IMR-90 (cell line): ENCODE data around the gene GARNL3. TPM values are rescaled to one million over a fixed set of nuclear protein-coding genes. Genes with fewer than 3 reads are reported as not detected.

Experiments used
- ATAC-seq: fragments of 200-7000 bp; cut with Tn5 transposase; 2 replicates; pipeline ENCODE4 v1.9.1; 2020; ENCODE audit warnings: low read depth, mild to moderate bottlenecking, moderate library complexity
- BruUV-seq: library from RNA; stranded (reverse); fragments of 400-500 nt; replicated peaks from 2 replicates; lab custom pipeline; 2021; lab: Mats Ljungman, UMichigan
- CTCF ChIA-PET: fragments of 300-600 bp; formaldehyde crosslinking; extraction: SDS; loops from one replicate; lab custom pipeline; 2021; ENCODE audit warnings: antibody characterized with exemption; lab: Yijun Ruan, JAX
- POLR2A ChIA-PET: fragments of 300-600 bp; sonication (Branson Sonifier 250); formaldehyde crosslinking; loops from one replicate; lab custom pipeline; 2022; ENCODE audit warnings: antibody characterized with exemption; ENCODE audit not compliant: unreplicated experiment; lab: Charles Lee
- DNase-seq: peaks from one replicate; pipeline ENCODE4 v3.0.0; 2013
- H2AFZ ChIP-seq: replicated peaks from 2 replicates; pipeline ENCODE3; 2013; ENCODE audit warnings: low read length, mild to moderate bottlenecking; ENCODE audit not compliant: poor library complexity
- H2AK5ac ChIP-seq: 2 replicates; pipeline ENCODE4 v1.6.1; 2013; ENCODE audit warnings: low read depth, low read length, inconsistent platforms
- H2AK9ac ChIP-seq: replicated peaks from 2 replicates; pipeline ENCODE3; 2013; ENCODE audit warnings: mild to moderate bottlenecking, low read depth, low read length, moderate library complexity; ENCODE audit not compliant: poor library complexity
- H2BK120ac ChIP-seq: 2 replicates; pipeline ENCODE4 v1.6.1; 2013; ENCODE audit warnings: low read depth, low read length, inconsistent platforms
- H2BK15ac ChIP-seq: 3 replicates; pipeline ENCODE4 v1.6.1; 2013; ENCODE audit warnings: low read depth, low read length, inconsistent platforms
- H2BK20ac ChIP-seq: 2 replicates; pipeline ENCODE4 v1.6.1; 2013; ENCODE audit warnings: low read depth, mild to moderate bottlenecking, inconsistent platforms, low read length, moderate library complexity
- H2BK5ac ChIP-seq: 2 replicates; pipeline ENCODE4 v1.6.1; 2013; ENCODE audit warnings: mild to moderate bottlenecking, low read depth, low read length, inconsistent platforms; ENCODE audit not compliant: poor library complexity, severe bottlenecking
- H3K14ac ChIP-seq: replicated peaks from 2 replicates; pipeline ENCODE4 v1.6.1; 2013; ENCODE audit warnings: low read depth, low read length, inconsistent platforms
- H3K18ac ChIP-seq: 2 replicates; pipeline ENCODE4 v1.6.1; 2013; ENCODE audit warnings: low read depth, low read length, control low read depth
- H3K23ac ChIP-seq: 2 replicates; pipeline ENCODE4 v1.6.1; 2013; ENCODE audit warnings: low read depth, low read length, inconsistent platforms
- H3K27ac ChIP-seq: 2 replicates; pipeline ENCODE4 v1.5.1; 2013; ENCODE audit warnings: mild to moderate bottlenecking, control low read depth, low read length; ENCODE audit not compliant: insufficient read depth
- H3K27me3 ChIP-seq: 2 replicates; pipeline ENCODE4 v1.6.1; 2013; ENCODE audit warnings: low read length; ENCODE audit not compliant: control insufficient read depth, insufficient read depth
- H3K36me3 ChIP-seq: 2 replicates; pipeline ENCODE4 v1.6.1; 2013; ENCODE audit warnings: low read length, mixed read lengths; ENCODE audit not compliant: control insufficient read depth, insufficient read depth
- H3K4ac ChIP-seq: 2 replicates; pipeline ENCODE4 v1.6.1; 2013; ENCODE audit warnings: low read depth, low read length, inconsistent platforms
- H3K4me1 ChIP-seq: 2 replicates; pipeline ENCODE4 v1.6.1; 2013; ENCODE audit warnings: low read length, mixed read lengths; ENCODE audit not compliant: control insufficient read depth, insufficient read depth
- H3K4me2 ChIP-seq: 2 replicates; pipeline ENCODE4 v1.6.1; 2013; ENCODE audit warnings: low read depth, mild to moderate bottlenecking, control low read depth, low read length, moderate library complexity
- H3K4me3 ChIP-seq: 2 replicates; pipeline ENCODE4 v1.5.1; 2013; ENCODE audit warnings: low read depth, mild to moderate bottlenecking, control low read depth, low read length, moderate library complexity; ENCODE audit not compliant: insufficient read depth
- H3K56ac ChIP-seq: 2 replicates; pipeline ENCODE4 v1.6.1; 2013; ENCODE audit warnings: low read length, inconsistent platforms; ENCODE audit not compliant: insufficient read depth; ENCODE audit errors: extremely low read depth
- H3K79me1 ChIP-seq, 2 experiments: 2 replicates each; pipeline ENCODE4 v1.6.1; 2013; ENCODE audit warnings: low read length in 2 of 2, inconsistent platforms in 1 of 2, low read depth in 1 of 2
- H3K9ac ChIP-seq: 2 replicates; pipeline ENCODE4 v1.6.1; 2013; ENCODE audit warnings: low read depth, low read length, control low read depth
- H3K9me1 ChIP-seq: 2 replicates; pipeline ENCODE4 v1.6.1; 2013; ENCODE audit warnings: low read length, inconsistent platforms; ENCODE audit not compliant: insufficient read depth
- H3K9me3 ChIP-seq: 2 replicates; pipeline ENCODE4 v1.6.1; 2013; ENCODE audit warnings: low read length; ENCODE audit not compliant: control insufficient read depth, insufficient read depth
- H4K20me1 ChIP-seq: 2 replicates; pipeline ENCODE4 v1.6.1; 2013; ENCODE audit warnings: low read length, inconsistent platforms; ENCODE audit not compliant: insufficient read depth
- H4K5ac ChIP-seq: 2 replicates; pipeline ENCODE4 v1.6.1; 2013; ENCODE audit warnings: mild to moderate bottlenecking, low read depth, low read length, control low read depth
- H4K8ac ChIP-seq, 2 experiments: 2 replicates each; pipeline ENCODE4 v1.6.1; 2013; ENCODE audit warnings: low read depth in 2 of 2, low read length in 2 of 2, control low read depth in 1 of 2, inconsistent platforms in 1 of 2
- H4K91ac ChIP-seq: 2 replicates; pipeline ENCODE4 v1.6.1; 2013; ENCODE audit warnings: low read depth, low read length, inconsistent platforms; ENCODE audit not compliant: insufficient read depth
- CHD1 ChIP-seq: IDR thresholded peaks from 2 replicates; pipeline ENCODE4 v1.6.1; 2012; ENCODE audit warnings: low read depth, low read length, improper control_type of control experiment
- FOS ChIP-seq: fragments of 150-350 bp; IDR thresholded peaks from 2 replicates; pipeline ENCODE4 v1.6.1; 2016; ENCODE audit warnings: low read depth, low read length
- MAZ ChIP-seq: IDR thresholded peaks from 2 replicates; pipeline ENCODE4 v1.6.1; 2012; ENCODE audit warnings: low read depth, mild to moderate bottlenecking, low read length, improper control_type of control experiment, moderate library complexity, borderline replicate concordance
- MXI1 ChIP-seq: IDR thresholded peaks from 2 replicates; pipeline ENCODE4 v1.6.1; 2012; ENCODE audit warnings: low read depth, mild to moderate bottlenecking, low read length, moderate library complexity, borderline replicate concordance
- NFE2L2 ChIP-seq: fragments of 150-350 bp; IDR thresholded peaks from 2 replicates; pipeline ENCODE4 v1.6.1; 2016; ENCODE audit warnings: low read depth, mild to moderate bottlenecking, low read length
- POLR2A ChIP-seq: IDR thresholded peaks from 2 replicates; pipeline ENCODE4 v1.6.1; 2012; ENCODE audit warnings: mild to moderate bottlenecking, low read depth, low read length
- RCOR1 ChIP-seq: IDR thresholded peaks from 2 replicates; pipeline ENCODE4 v1.6.1; 2012; ENCODE audit warnings: mild to moderate bottlenecking, low read length, improper control_type of control experiment; ENCODE audit not compliant: insufficient replicate concordance
- WGBS, 2 experiments: methylation state at CpG; one replicate each; pipeline versions ENCODE4 v1.1.5 to v1.1.7; 2013; ENCODE audit warnings: missing lambda C conversion rate in 2 of 2; ENCODE audit not compliant: insufficient read length in 1 of 2; ENCODE audit errors: extremely low coverage in 2 of 2; 5-methylcytosine and 5-hydroxymethylcytosine counted together
- dilution Hi-C: fragments of 300-500 bp; cut with HindIII; formaldehyde crosslinking; loops from one replicate; pipeline ENCODE4 v1.14.3; 2018; ENCODE audit warnings: low sequenced_read_pairs; ENCODE audit not compliant: unreplicated experiment
- in situ Hi-C: fragments of 300-500 bp; cut with MboI; formaldehyde crosslinking; loops from 3 replicates; pipeline ENCODE4 v1.14.3; 2019; ENCODE audit warnings: low sequenced_read_pairs, inconsistent platforms, mixed read lengths
- intact Hi-C: fragments of 100-400 bp; cut with micrococcal nuclease; formaldehyde crosslinking; loops from 2 replicates; pipeline ENCODE4 v1.10.0; 2022
- polyA plus RNA-seq, 3 experiments: library from polyadenylated mRNA; depleted of rRNA; stranded (reverse); fragments of >200 nt; gene quantifications; 2 replicates each; pipeline ENCODE4 v1.2.3, GENCODE V29; 2012; ENCODE audit warnings: low replicate concordance in 1 of 3
- total RNA-seq: library from RNA; depleted of rRNA; stranded (reverse); fragments of >200 nt; gene quantifications from 2 replicates; pipeline ENCODE4 v1.2.3, GENCODE V29; 2012
- TF ChIP-seq, protein P1 (sequence below): fragments of 150-350 bp; IDR thresholded peaks from 2 replicates; pipeline ENCODE4 v1.6.1; 2016; ENCODE audit warnings: low read depth, mild to moderate bottlenecking, low read length, moderate library complexity, borderline replicate concordance

The GARNL3 gene
- total and polyA plus RNA-seq, 2 of the 4 experiments (the other 2 are of a cell fraction): 1.9 to 5.0 TPM

- TF ChIP-seq NFE2L2 (no peak), RCOR1 (no peak), POLR2A (no peak), FOS (no peak), CHD1 (no peak), MXI1 (no peak), MAZ (no peak)
- TF ChIP-seq, protein P1, sequence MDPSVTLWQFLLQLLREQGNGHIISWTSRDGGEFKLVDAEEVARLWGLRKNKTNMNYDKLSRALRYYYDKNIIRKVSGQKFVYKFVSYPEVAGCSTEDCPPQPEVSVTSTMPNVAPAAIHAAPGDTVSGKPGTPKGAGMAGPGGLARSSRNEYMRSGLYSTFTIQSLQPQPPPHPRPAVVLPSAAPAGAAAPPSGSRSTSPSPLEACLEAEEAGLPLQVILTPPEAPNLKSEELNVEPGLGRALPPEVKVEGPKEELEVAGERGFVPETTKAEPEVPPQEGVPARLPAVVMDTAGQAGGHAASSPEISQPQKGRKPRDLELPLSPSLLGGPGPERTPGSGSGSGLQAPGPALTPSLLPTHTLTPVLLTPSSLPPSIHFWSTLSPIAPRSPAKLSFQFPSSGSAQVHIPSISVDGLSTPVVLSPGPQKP: no peak
- no peak overlapping the region for H3K4me2 ChIP-seq
- no peak overlapping the region for H4K8ac ChIP-seq
- no peak overlapping the region for H2AK9ac ChIP-seq
- H2BK5ac ChIP-seq: no peak overlapping the region
- H2BK20ac ChIP-seq: no peak overlapping the region
- no peak overlapping the region for H3K23ac ChIP-seq
- DNase-seq (no peak), ATAC-seq (no peak)
- H2BK15ac ChIP-seq: no peak overlapping the region
- 69% methylated on average over 3 of the region's 5 CpGs; no CpG with 5 or more reads in 1 of the 2 experiments for WGBS, 2 experiments
- H3K4me3 ChIP-seq: no peak overlapping the region
- H4K20me1 ChIP-seq: no peaks in the 10 kb centered on the region
- no peak overlapping the region for H3K18ac ChIP-seq
- no peak overlapping the region for H2AFZ ChIP-seq
- in situ Hi-C loops (loop anchor here (5.0 kb wide), 1 partner anchor 180 kb away; the partner anchor contains the start of gene SLC2A8), intact Hi-C loops (loop anchor here (2.0 kb wide), 1 partner anchor 180 kb away; the partner anchor contains the start of gene SLC2A8), dilution Hi-C loops (no loop called here)
- no peak overlapping the region for H3K27ac ChIP-seq
- POLR2A ChIA-PET: no interaction called here
- H2AK5ac ChIP-seq: no peak overlapping the region
- CTCF ChIA-PET: no interaction called here
- H4K5ac ChIP-seq: no peak overlapping the region
- no peak overlapping the region for H3K9ac ChIP-seq
- peaks cover 18% of the 10 kb centered on the region for H3K27me3 ChIP-seq
- H3K14ac ChIP-seq: no peak overlapping the region
- no peaks in the 10 kb centered on the region for H3K9me3 ChIP-seq
- no peak overlapping the region for H3K56ac ChIP-seq
- BruUV-seq: no TSS peak
- no peaks in the 10 kb centered on the region for H3K36me3 ChIP-seq
- H3K4me1 ChIP-seq: peaks cover 6% of the 10 kb centered on the region; the same call in 1 of the 2 replicates
- no peak overlapping the region for H2BK120ac ChIP-seq
- H3K79me1 ChIP-seq: no peaks in the 10 kb centered on the region
- H3K4ac ChIP-seq: no peak overlapping the region
- no peaks in the 10 kb centered on the region for H3K9me1 ChIP-seq
- no peak overlapping the region for H4K91ac ChIP-seq
Measured at GRCh38 chr9:127216888-127217217, 47.7 kb upstream of the GARNL3 start.
